ENCODE data around the gene RBPMS2. TPM values are rescaled to one million over a fixed set of nuclear protein-coding genes. Genes with fewer than 3 reads are reported as not detected.

The RBPMS2 gene
- total and polyA plus RNA-seq, 2 of the 8 experiments (the other 6 are each of a cell fraction or from before 2014, with no cell fraction given) = 55.8 to 238 TPM

DNA sequence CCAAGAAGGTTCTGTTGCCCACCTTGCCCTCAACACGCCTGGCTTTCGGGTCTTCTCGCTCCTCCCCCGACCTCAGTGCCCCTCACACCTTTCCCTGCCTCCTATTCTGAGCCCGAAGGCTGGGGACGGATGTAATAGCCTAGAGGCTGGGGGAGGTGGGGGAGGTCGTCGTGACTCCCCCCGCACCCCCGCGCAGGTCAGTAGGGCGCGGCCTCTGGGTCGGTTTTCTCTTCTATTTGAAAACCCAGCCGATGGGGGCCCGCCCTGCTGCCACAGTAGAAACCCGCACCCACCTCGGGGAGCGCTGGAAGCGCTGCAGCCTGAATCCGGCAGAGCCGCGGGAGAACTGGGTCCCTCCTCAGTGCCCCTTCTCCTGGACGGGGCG lies 1.0 kb upstream of the RBPMS2 start (continued):
- no peak for TF ChIP-seq RNF2 (IDR thresholded peaks at IDR 0.05; ENCODE audit: borderline replicate concordance, low read depth, low read length, missing control alignments, poor library complexity, severe bottlenecking)

Data from H1 (cell line).